ENCODE measurements around the gene POU3F2.

- TF ChIP-seq GLIS1 (tag by site-specific recombination; IDR thresholded peaks at IDR 0.05) = no peak
- TF ChIP-seq CTCF (tag by site-specific recombination; IDR thresholded peaks at IDR 0.05) = no peak
- no peak for TF ChIP-seq ZNF221 (tag by site-specific recombination; IDR thresholded peaks at IDR 0.05; ENCODE audit: borderline replicate concordance)
- TF ChIP-seq ZNF530 (tag by site-specific recombination; IDR thresholded peaks at IDR 0.05; ENCODE audit: low read depth) = no peak
- TF ChIP-seq ZNF157 (tag by site-specific recombination; IDR thresholded peaks at IDR 0.05) = no peak
- TF ChIP-seq ZNF513 (tag by site-specific recombination; IDR thresholded peaks at IDR 0.05) = no peak
- TF ChIP-seq ZNF623 (tag by site-specific recombination; IDR thresholded peaks at IDR 0.05) = no peak
- TF ChIP-seq ZNF704 (tag by site-specific recombination; IDR thresholded peaks at IDR 0.05) = no peak
- TF ChIP-seq SETDB1 (IDR thresholded peaks at IDR 0.05; ENCODE audit: insufficient read length, low read length) = no peak
Observed at GRCh38 chr6:98821756-98822405, 12.5 kb upstream of the POU3F2 start.
